Measurements from ENCODE around the gene SERPINA12.

Gene SERPINA12

GRCh38 chr14:94547726-94548125, 38.5 kb upstream of the SERPINA12 start:
- no peak overlapping the region for H3K27ac ChIP-seq (replicated peaks)
- H3K27me3 ChIP-seq (ENCODE audit: insufficient read depth, poor library complexity, severe bottlenecking), result peaks cover 4% of the 10 kb centered on the region
- H3K4me3 ChIP-seq (replicated peaks; ENCODE audit: insufficient read depth, low read length), result no peak overlapping the region
- TF ChIP-seq SPI1 (IDR thresholded peaks at IDR 0.05; ENCODE audit: borderline replicate concordance, low read depth) (no peak), POLR2AphosphoS5 (IDR thresholded peaks at IDR 0.05; ENCODE audit: low read depth) (no peak), GABPA (IDR thresholded peaks at IDR 0.05; ENCODE audit: low read depth) (no peak)
- DNase-seq (ENCODE audit: low read depth in 1 of 2, low spot score in 1 of 2), result no peak

- Histone ChIP-seq H3K27me3 (ENCODE audit: insufficient read depth, poor library complexity, severe bottlenecking) (peaks cover under 1% of the 10 kb centered on the region), H3K27ac (replicated peaks) (no peak overlapping the region), H3K4me3 (replicated peaks; ENCODE audit: insufficient read depth, low read length) (no peak overlapping the region)
- no peak for DNase-seq (ENCODE audit: low read depth in 1 of 2, low spot score in 1 of 2)
- TF ChIP-seq CTCF (IDR thresholded peaks at IDR 0.05; ENCODE audit: insufficient read depth, low read length) (no peak), REST (IDR thresholded peaks at IDR 0.05; ENCODE audit: insufficient replicate concordance, low read depth) (no peak), GABPA (IDR thresholded peaks at IDR 0.05; ENCODE audit: low read depth) (no peak), SPI1 (IDR thresholded peaks at IDR 0.05; ENCODE audit: borderline replicate concordance, low read depth) (no peak), POLR2AphosphoS5 (IDR thresholded peaks at IDR 0.05; ENCODE audit: low read depth) (no peak)
Observed at GRCh38 chr14:94547151-94547680, 37.9 kb upstream of the SERPINA12 start.

- TF ChIP-seq POLR2AphosphoS5 (IDR thresholded peaks at IDR 0.05; ENCODE audit: low read depth), result no peak
- no peak for TF ChIP-seq GABPA (IDR thresholded peaks at IDR 0.05; ENCODE audit: low read depth)
- no peak for TF ChIP-seq SPI1 (IDR thresholded peaks at IDR 0.05; ENCODE audit: borderline replicate concordance, low read depth)
- no peak for TF ChIP-seq REST (IDR thresholded peaks at IDR 0.05; ENCODE audit: insufficient replicate concordance, low read depth)
- TF ChIP-seq CTCF (IDR thresholded peaks at IDR 0.05; ENCODE audit: insufficient read depth, low read length), result no peak
- DNase-seq (ENCODE audit: low read depth in 1 of 2, low spot score in 1 of 2), result no peak
- no peak overlapping the region for H3K4me3 ChIP-seq (replicated peaks; ENCODE audit: insufficient read depth, low read length)
- no peak overlapping the region for H3K27ac ChIP-seq (replicated peaks)
- H3K27me3 ChIP-seq (ENCODE audit: insufficient read depth, poor library complexity, severe bottlenecking), result no peaks in the 10 kb centered on the region
Observed at GRCh38 chr14:94545131-94545841, 36.0 kb upstream of the SERPINA12 start.

GRCh38 chr14:94544726-94545125, 35.5 kb upstream of the SERPINA12 start:
- DNase-seq (ENCODE audit: low read depth in 1 of 2, low spot score in 1 of 2), result no peak
- no peak for TF ChIP-seq POLR2AphosphoS5 (IDR thresholded peaks at IDR 0.05; ENCODE audit: low read depth)
- no peak for TF ChIP-seq SPI1 (IDR thresholded peaks at IDR 0.05; ENCODE audit: borderline replicate concordance, low read depth)
- no peak for TF ChIP-seq CTCF (IDR thresholded peaks at IDR 0.05; ENCODE audit: insufficient read depth, low read length)
- TF ChIP-seq REST (IDR thresholded peaks at IDR 0.05; ENCODE audit: insufficient replicate concordance, low read depth), result no peak
- no peak for TF ChIP-seq GABPA (IDR thresholded peaks at IDR 0.05; ENCODE audit: low read depth)
- Histone ChIP-seq H3K27ac (replicated peaks) (no peak overlapping the region), H3K27me3 (ENCODE audit: insufficient read depth, poor library complexity, severe bottlenecking) (no peaks in the 10 kb centered on the region), H3K4me3 (replicated peaks; ENCODE audit: insufficient read depth, low read length) (no peak overlapping the region)

Data from HL-60 (cell line).